ENCODE data around the gene WASL. TPM values are rescaled to one million over a fixed set of nuclear protein-coding genes. Genes with fewer than 3 reads are reported as not detected.

Gene WASL
- polyA plus RNA-seq, 1 donor (not counting 4 experiments of a cell fraction or from before 2014, with no cell fraction given) = 17.5 TPM

DNA sequence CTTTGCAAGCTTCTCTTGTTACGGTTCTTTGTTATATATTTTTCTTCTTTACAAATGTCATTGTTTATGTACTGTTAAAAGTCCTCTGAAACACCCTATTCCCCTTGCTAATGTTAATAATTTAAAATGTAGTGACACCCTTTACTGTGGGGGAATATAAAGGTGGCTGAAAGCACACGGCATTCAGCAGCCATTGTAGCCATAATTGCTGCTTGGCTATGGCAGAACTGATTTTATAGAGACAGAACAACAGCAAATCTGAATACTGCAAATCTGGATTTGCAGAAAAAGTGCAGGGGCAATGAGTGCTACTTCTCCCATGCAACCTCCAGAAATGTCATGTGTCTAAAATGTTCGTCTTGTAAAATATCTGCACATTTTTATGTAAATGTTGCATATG lies 3.7 kb upstream of the WASL start:
- H3K4me2 ChIP-seq (ENCODE audit: control insufficient read depth, extremely low read depth, insufficient read depth, low read depth, low read length) = no peak overlapping the region
- no peak overlapping the region for H3K9ac ChIP-seq (ENCODE audit: control insufficient read depth, extremely low read depth, insufficient read depth, low read length)
- TF ChIP-seq CTCF (optimal IDR thresholded peaks at IDR 0.05 in 1 of 3, IDR thresholded peaks at IDR 0.05 in 1 of 3, conservative IDR thresholded peaks at IDR 0.05 in 1 of 3; ENCODE audit: extremely low read depth in 1 of 3, insufficient read depth in 2 of 3, low read length in 3 of 3) = no peak
- TF ChIP-seq EZH2 (IDR thresholded peaks at IDR 0.05; ENCODE audit: low read length) = no peak
- no peaks in the 10 kb centered on the region for H3K27me3 ChIP-seq (ENCODE audit: control insufficient read depth, extremely low read depth, insufficient read depth, low read length)
- DNase-seq (ENCODE audit: low read depth, low spot score) (no peak), FAIRE-seq (no peak)
- H3K9me3 ChIP-seq (ENCODE audit: control insufficient read depth, low read depth, low read length) = no peaks in the 10 kb centered on the region
- no peak overlapping the region for H2AFZ ChIP-seq (ENCODE audit: control insufficient read depth, low read length)
- H4K20me1 ChIP-seq (ENCODE audit: control insufficient read depth, extremely low read depth, insufficient read depth, low read length) = no peaks in the 10 kb centered on the region
- H3K79me2 ChIP-seq (ENCODE audit: control insufficient read depth, insufficient read depth, low read length) = peaks cover 22% of the 10 kb centered on the region
- no peaks in the 10 kb centered on the region for H3K9me1 ChIP-seq (ENCODE audit: control insufficient read depth, extremely low read depth, insufficient read depth, low read length)
- no peaks in the 10 kb centered on the region for H3K36me3 ChIP-seq (ENCODE audit: control insufficient read depth in 2 of 2, extremely low read depth in 1 of 2, insufficient read depth in 2 of 2, low read length in 2 of 2)
- peaks cover 37% of the 10 kb centered on the region for H3K4me1 ChIP-seq (ENCODE audit: control insufficient read depth, extremely low read depth, insufficient read depth, low read length)
- dilution Hi-C loops (cut with MboI; ENCODE audit: extremely low pct_ligation_motif_present, low sequenced_read_pairs) = no loop called here
- H3K27ac ChIP-seq (ENCODE audit: control insufficient read depth, insufficient read depth, low read length) = no peak overlapping the region
- H3K4me3 ChIP-seq (ENCODE audit: control insufficient read depth in 2 of 3, extremely low read depth in 1 of 3, insufficient read depth in 2 of 3, low read depth in 1 of 3, low read length in 3 of 3) = no peak overlapping the region

DNA sequence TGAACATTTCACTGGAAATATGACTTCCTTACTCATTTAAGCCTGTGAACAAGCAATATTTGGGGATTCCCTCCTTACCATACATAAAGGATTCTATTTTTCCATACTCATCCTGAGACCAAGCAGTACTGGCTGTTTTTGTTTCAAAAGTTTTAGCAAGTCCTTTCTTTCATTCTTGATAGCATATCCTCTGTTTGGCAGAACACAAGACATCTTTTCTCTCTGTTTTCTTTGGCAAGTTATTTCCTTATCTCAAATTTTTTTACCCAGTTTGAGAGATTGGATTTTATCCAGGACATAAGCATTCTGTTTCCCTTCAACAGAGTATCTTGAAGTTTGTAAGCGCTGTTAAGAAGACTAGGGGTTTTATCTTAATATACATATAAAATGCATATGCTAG lies 3.0 kb upstream of the WASL start:
- Histone ChIP-seq H3K4me3 (ENCODE audit: control insufficient read depth in 2 of 3, extremely low read depth in 1 of 3, insufficient read depth in 2 of 3, low read depth in 1 of 3, low read length in 3 of 3) (no peak overlapping the region), H3K9ac (ENCODE audit: control insufficient read depth, extremely low read depth, insufficient read depth, low read length) (no peak overlapping the region), H2AFZ (ENCODE audit: control insufficient read depth, low read length) (no peak overlapping the region), H3K79me2 (ENCODE audit: control insufficient read depth, insufficient read depth, low read length) (peaks cover 29% of the 10 kb centered on the region), H3K27ac (ENCODE audit: control insufficient read depth, insufficient read depth, low read length) (no peak overlapping the region), H3K4me1 (ENCODE audit: control insufficient read depth, extremely low read depth, insufficient read depth, low read length) (peaks cover 37% of the 10 kb centered on the region), H3K27me3 (ENCODE audit: control insufficient read depth, extremely low read depth, insufficient read depth, low read length) (no peaks in the 10 kb centered on the region), H3K9me3 (ENCODE audit: control insufficient read depth, low read depth, low read length) (no peaks in the 10 kb centered on the region), H3K9me1 (ENCODE audit: control insufficient read depth, extremely low read depth, insufficient read depth, low read length) (no peaks in the 10 kb centered on the region), H4K20me1 (ENCODE audit: control insufficient read depth, extremely low read depth, insufficient read depth, low read length) (no peaks in the 10 kb centered on the region), H3K4me2 (ENCODE audit: control insufficient read depth, extremely low read depth, insufficient read depth, low read depth, low read length) (peak overlapping the region; percentile 96), H3K36me3 (ENCODE audit: control insufficient read depth in 2 of 2, extremely low read depth in 1 of 2, insufficient read depth in 2 of 2, low read length in 2 of 2) (no peaks in the 10 kb centered on the region)
- FAIRE-seq (no peak), DNase-seq (ENCODE audit: low read depth, low spot score) (no peak)
- dilution Hi-C loops (cut with MboI; ENCODE audit: extremely low pct_ligation_motif_present, low sequenced_read_pairs) = no loop called here
- TF ChIP-seq EZH2 (IDR thresholded peaks at IDR 0.05; ENCODE audit: low read length) (no peak), CTCF (optimal IDR thresholded peaks at IDR 0.05 in 1 of 3, IDR thresholded peaks at IDR 0.05 in 1 of 3, conservative IDR thresholded peaks at IDR 0.05 in 1 of 3; ENCODE audit: extremely low read depth in 1 of 3, insufficient read depth in 2 of 3, low read length in 3 of 3) (no peak)
